GM18873 (cell line): ENCODE measurements around the gene ZMYND15.

Experiments used
- ATAC-seq: cut with Tn5 transposase; IDR thresholded peaks from one replicate; pipeline ENCODE4 v1.9.1; 2021; ENCODE audit warnings: mild to moderate bottlenecking, moderate library complexity, moderate number of reproducible peaks; ENCODE audit not compliant: unreplicated experiment, low FRiP score

ZMYND15 gene

DNA sequence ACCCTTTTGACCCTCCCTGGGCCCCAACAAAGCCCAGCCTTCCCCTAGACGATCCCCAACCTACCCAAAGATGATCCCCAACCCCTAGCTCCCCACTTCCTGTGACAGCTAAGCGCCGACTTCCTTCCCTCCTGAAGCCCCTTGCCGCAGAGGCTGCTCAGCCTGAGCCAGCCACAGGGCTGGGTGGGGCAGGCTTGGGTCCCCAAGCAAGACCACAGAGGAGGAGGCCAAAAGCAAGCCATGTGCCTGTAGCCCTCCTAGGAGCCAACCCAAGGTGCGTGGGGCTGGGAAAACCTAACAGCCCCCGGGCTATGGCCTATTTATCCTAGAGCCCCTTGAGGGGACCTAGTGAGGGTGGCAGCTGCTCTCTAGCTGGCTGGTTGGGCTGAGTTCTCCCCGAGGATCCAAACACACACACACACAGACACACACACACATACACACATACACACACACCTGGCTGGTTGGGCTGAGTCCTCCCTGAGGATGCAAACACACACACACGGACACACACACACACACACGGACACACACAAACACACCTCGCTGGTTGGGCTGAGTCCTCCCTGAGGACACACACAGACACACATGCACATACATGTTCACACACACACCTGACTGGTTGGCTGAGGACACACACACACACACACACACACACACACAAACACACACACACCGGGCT is 24.4 kb upstream of the ZMYND15 start:
- ATAC-seq: no peak

DNA sequence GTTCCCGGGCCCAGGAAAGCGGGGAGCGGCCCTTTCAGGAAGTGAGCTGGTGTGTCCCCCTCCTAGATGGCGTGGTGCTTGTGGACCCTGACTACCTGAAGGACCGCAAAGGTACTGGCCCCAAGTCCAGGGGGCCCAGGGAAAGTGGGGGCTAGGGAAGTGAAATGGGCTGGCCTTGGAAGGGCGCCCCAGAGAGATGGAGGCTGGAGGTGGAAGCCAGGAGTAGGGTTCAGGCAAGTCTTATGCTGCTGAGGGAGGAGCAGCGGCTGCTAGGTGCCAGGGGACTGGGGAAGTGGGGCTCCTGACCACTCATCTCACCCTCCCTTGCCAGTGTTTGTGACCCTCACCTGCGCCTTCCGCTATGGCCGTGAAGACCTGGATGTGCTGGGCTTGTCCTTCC is 23.6 kb upstream of the ZMYND15 start:
- no peak for ATAC-seq

DNA sequence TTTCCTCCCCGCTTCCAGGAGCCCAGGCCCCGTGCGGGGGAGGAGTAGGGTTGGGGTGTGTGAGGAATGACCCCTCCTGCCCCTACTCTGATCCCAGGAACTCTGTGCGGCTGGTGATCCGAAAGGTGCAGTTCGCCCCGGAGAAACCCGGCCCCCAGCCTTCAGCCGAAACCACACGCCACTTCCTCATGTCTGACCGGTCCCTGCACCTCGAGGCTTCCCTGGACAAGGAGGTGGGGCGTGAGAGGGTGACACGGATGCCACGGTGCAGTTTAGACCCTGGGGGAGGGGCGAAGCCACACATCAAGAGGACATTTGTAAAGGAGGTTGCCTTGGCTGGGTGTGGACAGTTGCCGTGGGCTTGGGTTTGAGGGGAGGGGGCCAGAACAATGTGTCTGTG is 21.8 kb upstream of the ZMYND15 start:
- ATAC-seq: no peak

DNA sequence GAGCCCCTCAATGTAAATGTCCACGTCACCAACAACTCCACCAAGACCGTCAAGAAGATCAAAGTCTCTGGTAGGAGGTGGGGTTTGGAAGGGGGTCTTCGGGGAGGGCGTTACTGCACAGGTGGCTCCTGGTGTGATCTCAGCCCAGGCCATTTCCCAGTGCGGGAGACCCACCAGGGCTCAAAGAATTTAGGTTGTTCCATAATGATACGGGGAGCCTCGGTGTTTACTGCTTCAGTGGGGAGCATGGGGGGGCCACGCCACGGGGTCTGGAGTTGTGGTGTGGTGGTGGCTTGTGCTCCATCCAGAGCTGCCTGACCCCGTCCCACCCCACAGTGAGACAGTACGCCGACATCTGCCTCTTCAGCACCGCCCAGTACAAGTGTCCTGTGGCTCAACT is 21.4 kb upstream of the ZMYND15 start:
- ATAC-seq: no peak

DNA sequence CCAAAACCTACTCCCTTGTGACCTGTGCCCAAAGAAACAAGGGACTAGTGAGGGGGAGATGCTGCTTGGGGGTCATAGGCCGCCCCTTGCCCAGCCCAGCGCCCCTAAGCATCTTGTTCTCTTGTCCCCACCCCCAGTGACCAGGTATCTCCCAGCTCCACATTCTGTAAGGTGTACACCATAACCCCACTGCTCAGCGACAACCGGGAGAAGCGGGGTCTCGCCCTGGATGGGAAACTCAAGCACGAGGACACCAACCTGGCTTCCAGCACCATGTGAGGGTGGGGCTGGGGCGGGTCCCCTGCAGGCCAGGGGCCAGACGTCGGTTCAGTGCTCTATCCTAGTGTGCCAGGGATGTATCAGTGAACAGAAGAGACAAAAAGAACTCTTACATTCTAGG is 20.5 kb upstream of the ZMYND15 start:
- no peak for ATAC-seq

DNA sequence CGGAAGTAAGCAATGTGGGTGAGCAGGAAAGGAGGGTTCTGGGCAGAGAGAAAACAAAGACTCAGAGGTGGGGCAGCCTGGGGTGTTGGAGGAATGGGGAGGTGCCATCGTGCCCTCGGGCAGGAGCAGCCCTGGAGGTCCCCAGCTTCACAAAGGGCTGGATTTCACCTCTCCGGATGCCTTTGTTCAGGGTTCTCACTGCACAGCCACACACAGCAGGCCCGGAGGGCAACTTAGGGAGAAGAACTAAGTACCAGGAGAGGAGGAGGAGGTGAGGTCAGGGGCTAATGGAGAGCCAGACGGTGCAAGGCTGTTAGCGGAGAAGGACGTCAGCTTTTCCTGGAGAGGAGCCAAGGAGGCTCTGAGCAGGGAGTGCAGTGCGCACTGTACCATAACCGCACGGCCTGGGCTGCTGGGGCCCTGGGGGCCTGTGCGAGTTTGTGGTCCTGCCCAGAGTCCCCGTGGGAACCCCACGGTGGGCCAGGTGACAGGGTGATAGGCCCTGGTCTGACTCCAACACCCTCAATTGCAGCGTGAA is 19.9 kb upstream of the ZMYND15 start:
- no peak for ATAC-seq

DNA sequence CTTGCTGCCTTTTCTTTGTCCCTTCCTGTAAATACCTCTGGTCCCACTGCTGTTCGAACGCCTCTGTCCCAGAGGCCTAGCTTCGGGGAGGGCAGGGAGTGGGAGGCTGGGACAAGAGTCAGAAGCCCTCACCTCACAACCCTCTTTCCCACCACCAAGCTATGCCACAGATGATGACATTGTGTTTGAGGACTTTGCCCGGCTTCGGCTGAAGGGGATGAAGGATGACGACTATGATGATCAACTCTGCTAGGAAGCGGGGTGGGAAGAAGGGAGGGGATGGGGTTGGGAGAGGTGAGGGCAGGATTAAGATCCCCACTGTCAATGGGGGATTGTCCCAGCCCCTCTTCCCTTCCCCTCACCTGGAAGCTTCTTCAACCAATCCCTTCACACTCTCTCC is 18.8 kb upstream of the ZMYND15 start:
- ATAC-seq: no peak

DNA sequence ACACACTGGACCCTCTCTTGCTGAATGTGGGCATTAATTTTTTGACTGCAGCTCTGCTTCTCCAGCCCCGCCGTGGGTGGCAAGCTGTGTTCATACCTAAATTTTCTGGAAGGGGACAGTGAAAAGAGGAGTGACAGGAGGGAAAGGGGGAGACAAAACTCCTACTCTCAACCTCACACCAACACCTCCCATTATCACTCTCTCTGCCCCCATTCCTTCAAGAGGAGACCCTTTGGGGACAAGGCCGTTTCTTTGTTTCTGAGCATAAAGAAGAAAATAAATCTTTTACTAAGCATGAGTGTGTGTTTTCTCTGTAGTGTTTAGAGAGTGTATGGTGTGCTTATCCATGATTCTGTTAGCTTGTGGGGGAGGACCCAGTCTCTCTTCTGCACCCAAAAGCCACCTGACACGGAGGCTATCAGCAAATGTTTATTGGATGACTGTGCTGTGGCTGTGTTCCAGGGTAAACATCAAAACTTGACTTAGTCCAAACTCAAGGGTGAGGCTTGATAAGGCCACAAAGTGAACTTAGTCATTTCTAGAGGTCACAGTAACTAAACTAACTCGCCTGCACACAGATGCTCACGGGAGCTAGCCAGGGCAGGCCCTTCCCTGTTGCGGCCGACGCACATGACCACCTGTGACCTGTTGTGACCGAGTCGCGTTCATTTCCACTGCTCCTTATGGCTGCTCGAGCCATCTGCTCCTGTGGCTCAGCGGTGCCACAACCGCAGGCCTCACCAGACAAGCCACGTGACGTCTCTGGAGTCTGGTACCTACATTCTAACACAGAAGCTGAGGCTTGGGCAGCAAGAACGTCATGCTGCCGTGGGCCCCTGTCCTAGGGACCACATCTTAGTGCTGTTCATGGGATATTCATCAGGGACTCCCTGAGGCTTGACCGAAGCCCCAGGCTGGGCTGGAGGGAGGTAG is 18.2 kb upstream of the ZMYND15 start:
- ATAC-seq: no peak

DNA sequence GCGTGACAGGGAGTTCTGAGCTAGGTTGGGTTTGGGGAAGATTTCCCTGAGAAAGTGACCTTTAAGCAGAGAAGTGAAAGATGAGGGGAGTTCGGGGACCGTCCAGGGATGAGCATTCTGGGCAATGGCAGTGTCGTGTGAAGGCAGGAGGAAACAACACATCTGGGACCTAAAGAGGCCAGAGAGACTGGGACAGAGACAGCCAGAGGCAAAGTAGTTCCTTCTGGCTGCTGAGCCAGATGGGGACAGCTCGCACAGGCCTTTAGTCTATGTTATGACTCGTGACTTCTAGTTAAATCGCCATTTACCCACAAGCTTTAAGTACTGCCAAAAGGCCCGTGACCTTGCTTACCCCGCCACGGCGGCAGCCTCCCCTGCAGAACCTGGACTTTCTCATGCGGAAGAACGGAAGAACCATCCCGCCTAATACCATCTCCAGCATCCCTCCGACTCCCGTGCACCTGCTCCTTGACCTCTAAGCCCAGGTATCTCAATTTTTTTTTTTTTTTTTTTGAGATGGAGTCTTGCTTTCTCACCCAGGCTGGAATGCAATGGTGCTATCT is 16.9 kb upstream of the ZMYND15 start:
- ATAC-seq: no peak

DNA sequence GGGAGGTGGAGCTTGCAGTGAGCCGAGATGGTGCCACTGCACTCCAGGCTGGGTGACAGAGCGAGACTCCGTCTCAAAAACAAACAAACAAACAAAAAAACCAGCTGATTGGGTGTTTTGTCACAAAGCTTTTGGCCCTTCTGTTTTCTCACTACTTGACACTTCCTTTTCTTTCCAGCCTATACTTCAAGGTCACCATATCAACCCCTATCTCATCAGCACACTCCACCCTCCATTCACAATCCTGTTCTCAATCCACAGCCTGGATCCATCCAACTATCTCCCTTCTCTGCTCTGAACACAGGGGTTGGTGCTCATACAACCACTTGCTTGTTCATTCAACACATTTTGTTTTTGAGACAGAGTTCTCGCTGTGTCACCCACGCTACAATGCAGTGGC is 15.0 kb upstream of the ZMYND15 start:
- ATAC-seq: no peak

DNA sequence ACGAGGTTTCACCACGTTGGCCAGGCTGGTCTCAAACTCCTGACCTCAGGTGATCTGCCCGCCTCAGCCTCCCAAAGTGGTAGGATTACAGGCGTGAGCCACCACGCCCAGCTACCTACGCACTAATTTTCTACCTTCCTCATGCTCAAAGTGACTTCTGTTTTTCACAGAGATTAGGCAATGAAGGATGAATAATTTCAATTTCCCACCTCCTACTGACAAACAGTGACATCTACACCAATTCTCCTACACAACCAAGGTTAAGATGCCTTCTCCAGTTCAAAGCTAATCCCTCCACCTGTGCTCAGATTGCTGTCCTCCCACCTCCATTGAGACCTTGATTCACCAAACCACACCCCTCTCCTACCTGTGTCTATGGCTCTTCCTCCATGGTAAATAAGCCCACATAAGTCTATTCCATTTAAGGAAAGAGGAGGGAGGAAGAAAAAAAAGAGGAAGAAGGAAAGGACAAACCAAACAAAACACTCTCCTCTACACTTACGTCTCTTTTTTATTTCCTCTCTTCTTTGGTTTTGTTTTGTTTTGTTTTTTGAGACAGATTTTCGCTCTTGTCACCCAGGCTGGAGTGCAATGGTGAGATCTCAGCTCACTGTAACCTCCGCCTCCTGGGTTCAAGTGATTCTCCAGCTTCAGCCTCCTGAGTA is 13.9 kb upstream of the ZMYND15 start:
- no peak for ATAC-seq

DNA sequence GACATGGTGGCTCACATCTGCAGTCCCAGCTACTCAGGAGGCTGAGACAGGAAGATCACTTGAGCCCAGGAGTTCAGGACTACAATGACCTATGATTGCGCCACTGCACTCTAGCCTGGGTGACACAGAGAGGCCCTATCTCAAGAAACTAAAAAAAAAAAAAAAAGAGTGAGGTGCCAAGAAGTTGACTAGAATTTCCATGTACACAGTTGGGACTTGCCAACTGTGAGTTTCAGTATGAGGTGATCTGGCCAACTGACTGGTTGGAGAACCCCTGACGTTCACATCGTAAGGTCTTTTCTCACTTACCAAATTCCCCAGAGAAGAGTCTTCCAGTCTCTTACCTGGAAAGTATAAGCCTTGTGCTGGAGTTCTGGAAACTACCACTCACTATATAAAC is 11.5 kb upstream of the ZMYND15 start:
- no peak for ATAC-seq

DNA sequence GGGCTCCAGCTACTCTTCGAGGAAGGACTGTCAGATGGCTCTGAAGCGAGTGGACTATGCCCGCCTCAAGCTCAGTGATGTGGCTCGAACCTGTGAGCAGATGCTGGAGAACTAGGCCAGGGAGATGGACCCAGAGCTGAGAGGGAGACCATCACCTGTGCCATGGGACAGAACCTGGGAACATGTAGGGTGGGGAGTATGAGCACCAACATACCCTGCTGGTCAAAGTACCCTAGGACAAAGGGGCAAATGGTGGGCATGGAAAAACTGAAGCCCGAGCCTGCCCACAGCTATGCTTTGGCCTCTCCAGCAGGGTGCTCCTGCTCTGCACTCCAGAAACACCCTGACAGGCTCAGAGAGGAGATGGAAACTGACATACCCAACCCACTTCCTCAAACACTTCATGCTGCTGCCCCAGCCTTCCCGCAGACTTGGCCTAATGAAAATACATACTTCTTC is 6.5 kb upstream of the ZMYND15 start:
- no peak for ATAC-seq

DNA sequence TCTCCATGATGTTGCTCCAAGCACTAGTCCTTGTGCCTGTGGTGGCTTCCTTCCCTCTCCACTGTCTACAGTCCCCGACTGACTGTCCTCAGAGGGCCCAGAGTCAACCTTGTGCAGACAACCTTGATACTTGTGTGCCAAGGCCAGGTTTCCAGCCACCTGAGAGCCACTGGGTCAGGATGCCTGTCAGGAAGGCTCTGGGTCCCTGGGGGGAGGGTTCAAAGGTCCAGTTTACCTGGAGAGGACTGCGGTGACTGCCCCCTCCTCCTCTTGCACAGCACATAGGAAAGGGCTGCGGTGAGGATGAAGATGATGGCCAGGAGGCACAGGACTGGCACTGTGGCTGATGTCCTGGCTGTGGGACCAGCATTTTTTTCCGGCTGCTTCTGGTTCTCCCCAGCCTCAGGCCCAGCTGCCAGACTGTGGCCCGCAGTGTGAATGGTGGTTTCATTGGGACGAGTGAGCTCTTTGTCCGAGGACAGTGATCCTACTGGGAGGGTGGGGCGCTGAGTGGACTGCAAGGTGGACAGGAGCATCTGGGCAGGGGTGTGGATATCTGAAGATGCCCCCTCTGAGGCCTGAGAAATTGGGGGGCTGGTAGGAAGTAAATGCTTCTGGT is 4.7 kb upstream of the ZMYND15 start:
- ATAC-seq: no peak

DNA sequence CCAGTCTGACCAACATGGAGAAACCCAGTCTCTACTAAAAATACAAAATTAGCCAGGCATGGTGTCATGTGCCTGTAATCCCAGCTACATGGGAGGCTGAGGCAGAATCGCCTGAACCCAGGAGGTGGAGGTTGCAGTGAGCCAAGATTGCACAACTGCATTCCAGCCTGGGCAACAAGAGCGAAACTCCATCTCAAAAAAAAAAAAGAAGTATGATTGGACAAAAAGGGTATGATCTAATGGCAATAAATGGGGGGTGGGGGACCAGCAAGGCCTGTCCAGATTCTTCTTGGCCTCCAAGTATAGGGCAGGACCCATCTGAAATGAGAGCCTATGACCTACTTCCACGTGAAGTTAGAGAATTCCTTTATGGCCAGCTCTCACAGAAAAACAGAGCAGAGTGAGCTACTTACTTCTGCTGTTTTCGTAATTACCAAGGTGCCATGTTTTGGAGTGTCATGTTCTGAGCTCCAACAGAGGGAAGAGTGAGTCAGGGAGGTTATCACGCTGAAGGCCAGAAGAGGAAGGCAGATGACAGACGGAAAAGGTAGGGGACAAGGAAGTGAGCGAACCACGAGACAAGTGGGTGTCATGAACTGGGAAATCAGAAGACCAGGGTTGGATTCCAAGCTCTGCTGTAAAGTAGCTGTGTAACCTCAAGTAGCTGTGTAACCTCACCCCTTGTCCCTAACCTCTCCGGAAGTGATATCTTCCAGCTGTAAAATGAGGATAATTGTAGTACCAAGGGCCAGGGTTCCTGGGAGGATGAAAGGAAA is 3.6 kb upstream of the ZMYND15 start:
- ATAC-seq: no peak

DNA sequence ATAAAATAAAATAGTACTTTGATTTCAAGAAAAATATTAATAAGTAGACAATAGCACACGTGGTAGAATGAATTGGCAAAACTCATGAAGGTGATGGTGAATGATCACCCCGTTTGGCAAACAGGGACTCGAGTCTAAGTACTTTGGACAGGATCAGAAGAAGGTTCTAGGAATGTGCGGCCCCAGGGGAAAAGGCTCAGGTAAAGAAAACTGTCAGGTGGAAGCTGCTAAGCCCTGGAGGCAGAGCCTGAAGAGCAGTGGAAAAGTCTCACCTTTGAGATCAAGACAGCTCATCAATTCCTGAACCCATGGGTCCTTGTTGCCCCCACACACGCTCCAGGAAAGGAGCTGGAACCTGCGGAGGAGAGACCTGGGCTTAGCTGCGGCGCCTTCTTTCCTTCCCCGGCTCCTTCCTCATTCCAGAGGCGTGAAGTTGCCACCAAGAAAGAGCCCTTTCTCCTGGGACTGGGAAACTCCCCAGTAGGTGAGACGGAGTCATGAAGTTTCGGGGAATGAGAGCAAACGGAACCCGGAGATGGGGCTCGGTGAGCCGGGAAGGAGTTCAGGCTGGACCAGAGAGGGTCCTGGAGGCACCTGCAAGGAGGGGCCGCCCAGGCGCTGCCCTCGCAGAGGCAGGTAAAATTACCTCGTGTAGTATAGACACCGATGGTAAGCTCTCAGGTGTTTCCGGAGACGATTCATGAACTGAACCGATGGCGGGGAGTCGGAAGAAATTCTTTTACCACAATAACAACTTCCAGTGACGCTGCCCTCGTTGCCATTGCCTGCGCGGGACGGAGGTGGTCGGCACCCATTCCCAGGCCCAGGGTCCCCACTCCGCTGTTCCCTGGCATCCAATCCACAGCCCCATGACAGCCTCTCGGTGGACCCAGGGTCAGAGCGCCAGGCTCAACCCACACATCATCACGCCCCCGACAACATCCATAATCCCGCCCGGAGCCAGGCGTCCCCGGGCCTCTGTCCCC is 1.2 kb upstream of the ZMYND15 start:
- ATAC-seq: no peak

DNA sequence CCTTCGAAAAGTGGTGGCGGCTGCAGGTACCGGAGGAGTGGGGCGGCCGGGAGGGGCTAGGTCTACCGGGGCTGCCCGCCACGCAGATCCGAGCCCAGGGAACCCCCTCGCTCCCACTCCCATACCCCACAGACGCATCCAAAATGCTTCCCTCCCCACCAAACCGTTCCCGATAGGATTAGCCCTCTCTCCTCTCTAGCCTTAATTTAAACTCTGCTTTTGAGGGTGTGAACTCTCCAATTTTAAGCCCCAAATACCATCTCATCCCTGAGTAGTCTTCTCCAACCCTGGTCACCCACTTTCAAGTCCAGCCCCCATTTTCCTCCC is 355 bp downstream of the ZMYND15 start:
- no peak for ATAC-seq

DNA sequence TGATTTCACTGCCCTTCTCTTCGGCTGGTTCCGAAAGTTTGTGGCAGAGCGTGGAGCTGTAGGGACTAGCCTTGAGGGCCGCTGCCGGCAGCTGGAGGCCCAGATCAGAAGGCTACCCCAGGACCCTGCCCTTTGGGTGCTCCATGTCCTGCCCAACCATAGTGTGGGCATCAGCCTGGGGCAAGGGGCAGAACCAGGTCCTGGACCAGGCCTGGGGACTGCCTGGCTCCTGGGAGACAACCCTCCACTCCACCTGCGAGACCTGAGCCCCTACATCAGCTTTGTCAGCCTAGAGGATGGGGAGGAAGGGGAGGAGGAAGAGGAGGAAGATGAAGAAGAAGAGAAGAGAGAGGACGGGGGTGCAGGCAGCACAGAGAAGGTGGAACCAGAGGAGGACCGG is 951 bp downstream of the ZMYND15 start:
- no peak for ATAC-seq

DNA sequence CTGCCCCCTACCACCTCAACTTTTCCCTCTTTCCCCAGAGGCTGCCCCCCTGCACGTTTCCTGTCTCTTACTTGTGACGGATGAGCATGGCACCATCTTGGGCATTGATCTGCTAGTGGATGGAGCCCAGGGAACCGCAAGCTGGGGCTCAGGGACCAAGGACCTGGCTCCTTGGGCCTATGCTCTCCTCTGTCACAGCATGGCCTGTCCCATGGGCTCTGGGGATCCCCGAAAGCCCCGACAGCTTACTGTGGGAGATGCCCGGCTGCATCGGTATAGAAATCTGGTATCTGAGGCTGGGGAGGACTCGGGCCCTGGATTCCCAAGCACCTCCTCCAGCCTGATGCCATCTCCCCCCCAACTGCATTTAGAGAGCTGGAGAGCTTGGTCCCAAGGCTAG is 1.9 kb downstream of the ZMYND15 start:
- no peak for ATAC-seq
